Cardiac fibroblast (primary cell): ENCODE results near the gene XRRA1.
"Not testable (repeated sequence)": the region's sequence is repeated elsewhere in the genome, so short reads cannot be mapped to it uniquely, and the experiment has no call there.

Source experiments
- DNase-seq, 2 donors: peaks; one replicate each; pipeline versions ENCODE4 v3.0.0 to v3.0.0-alpha.2; 2010; ENCODE audit warnings: low read depth in 2 of 2
- H3K4me3 ChIP-seq, 2 donors: replicated peaks in 1 of 2; 1 replicate in 1 of 2; 2 replicates in 1 of 2; pipeline ENCODE4 v1.5.1; 2011; ENCODE audit warnings: low read depth in 2 of 2, low read length in 2 of 2, mild to moderate bottlenecking in 2 of 2, moderate library complexity in 1 of 2
- TF ChIP-seq, protein P1 (sequence below): IDR thresholded peaks from one replicate; pipeline ENCODE4 v1.5.1; 2011; ENCODE audit warnings: low read depth, mild to moderate bottlenecking, low read length, inconsistent platforms

Gene XRRA1

DNA sequence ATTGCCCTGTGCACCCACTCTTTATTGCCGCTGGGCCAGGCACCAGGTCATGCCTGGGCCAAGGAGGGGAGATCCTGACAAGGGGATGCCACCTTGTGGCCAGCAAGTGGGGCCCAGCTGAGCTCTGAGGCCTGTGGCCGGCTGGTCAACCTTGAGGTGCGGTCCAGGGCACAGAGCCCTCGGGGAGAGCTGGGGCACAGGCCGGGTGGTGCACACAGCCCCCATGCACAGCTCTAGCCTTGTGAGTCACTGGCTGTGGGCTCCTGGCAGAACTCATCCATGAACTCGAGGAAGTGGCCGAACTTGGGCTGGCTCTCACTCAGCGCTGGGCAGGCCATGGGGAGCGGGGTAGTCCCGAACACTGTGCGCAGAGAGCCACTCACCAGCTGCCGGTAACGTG lies 105.9 kb downstream of the XRRA1 start:
- H3K4me3 ChIP-seq, result no peak overlapping the region
- no peak for DNase-seq
- TF ChIP-seq, protein P1, sequence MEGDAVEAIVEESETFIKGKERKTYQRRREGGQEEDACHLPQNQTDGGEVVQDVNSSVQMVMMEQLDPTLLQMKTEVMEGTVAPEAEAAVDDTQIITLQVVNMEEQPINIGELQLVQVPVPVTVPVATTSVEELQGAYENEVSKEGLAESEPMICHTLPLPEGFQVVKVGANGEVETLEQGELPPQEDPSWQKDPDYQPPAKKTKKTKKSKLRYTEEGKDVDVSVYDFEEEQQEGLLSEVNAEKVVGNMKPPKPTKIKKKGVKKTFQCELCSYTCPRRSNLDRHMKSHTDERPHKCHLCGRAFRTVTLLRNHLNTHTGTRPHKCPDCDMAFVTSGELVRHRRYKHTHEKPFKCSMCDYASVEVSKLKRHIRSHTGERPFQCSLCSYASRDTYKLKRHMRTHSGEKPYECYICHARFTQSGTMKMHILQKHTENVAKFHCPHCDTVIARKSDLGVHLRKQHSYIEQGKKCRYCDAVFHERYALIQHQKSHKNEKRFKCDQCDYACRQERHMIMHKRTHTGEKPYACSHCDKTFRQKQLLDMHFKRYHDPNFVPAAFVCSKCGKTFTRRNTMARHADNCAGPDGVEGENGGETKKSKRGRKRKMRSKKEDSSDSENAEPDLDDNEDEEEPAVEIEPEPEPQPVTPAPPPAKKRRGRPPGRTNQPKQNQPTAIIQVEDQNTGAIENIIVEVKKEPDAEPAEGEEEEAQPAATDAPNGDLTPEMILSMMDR, result no peak

DNA sequence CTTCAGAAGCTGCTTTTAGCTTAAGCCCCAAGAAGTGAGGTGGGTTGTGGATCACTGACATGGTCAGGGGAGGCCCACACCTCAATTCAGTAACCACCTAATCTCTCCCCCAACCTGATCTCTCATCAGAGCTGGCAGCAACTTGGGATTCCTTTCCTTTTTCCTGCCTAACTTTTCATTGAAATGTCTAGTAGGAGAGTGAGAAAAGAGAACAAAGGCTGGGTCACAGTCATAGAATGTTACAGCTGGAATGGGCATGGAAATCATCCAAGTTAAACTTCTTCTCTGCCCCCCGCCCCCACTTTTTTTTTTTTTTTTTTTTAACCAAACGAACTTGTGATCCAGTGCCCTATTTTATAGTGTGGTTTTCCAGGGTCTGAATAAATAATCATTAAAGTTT lies 108.4 kb downstream of the XRRA1 start:
- DNase-seq, result no peak
- TF ChIP-seq, protein P1, result no peak
- H3K4me3 ChIP-seq, result no peak overlapping the region

DNA sequence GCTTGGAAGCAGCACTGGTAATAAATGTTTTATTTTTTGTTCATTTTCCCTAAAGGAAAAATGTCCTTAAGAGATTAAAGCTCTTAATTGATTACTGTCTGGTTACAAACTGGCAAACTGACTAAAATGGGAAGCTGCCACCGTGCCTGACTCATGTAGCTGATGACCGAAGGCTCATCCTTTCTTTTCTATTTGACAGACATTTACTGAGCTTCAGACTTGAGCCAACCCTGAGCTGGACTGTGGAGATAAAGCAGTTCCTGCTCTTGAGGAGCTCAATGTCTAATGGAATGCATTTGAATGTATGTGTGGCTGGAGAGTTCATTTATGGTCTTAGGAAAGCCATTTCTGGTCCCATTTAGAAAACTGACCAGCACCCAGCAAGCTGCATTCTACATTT lies 108.9 kb downstream of the XRRA1 start:
- peak in 1 of 2 donors; percentile 27 for DNase-seq
- TF ChIP-seq, protein P1, result no peak
- no peak overlapping the region for H3K4me3 ChIP-seq

DNA sequence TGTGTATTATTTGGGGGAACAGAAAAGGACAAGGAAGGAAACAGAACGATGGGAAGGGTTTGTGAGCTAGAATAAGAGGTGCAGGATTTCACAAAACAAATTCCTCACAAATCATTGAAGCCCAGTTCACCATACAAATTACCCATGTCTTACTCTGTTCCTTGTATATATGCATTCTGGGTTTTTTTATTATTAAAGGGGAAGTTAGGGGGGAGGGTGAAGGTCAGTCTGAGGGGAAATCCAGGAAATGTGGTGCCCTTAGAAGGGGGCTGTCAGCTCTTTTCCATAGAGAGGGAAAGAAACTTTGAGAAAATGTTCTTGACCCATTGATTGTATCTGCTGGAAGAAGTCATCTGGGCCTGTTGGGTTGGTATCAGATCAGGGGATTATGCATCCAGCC lies 109.4 kb downstream of the XRRA1 start:
- DNase-seq, result no peak
- no peak overlapping the region for H3K4me3 ChIP-seq
- TF ChIP-seq, protein P1, result no peak

DNA sequence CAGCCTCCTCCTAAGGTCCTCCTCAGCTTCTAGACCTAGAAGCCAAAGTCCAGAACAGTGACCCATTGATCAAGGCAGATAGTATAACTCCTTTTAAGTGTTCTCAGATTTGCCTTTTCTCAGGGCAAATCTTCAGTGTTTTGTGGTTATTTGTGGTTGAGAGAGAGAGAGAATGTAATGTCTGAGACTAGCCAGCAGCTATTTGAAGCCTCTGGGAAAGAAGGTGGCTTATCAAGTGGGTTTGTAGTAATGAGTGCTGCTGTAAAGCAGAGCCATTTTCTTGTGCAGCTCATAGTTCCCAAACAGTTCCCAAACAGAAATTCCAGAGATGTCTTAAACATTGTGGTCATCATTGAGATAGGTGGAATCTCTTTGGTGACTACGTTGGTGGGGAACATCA lies 110.7 kb downstream of the XRRA1 start:
- H3K4me3 ChIP-seq, result no peak overlapping the region
- TF ChIP-seq, protein P1, result no peak

DNA sequence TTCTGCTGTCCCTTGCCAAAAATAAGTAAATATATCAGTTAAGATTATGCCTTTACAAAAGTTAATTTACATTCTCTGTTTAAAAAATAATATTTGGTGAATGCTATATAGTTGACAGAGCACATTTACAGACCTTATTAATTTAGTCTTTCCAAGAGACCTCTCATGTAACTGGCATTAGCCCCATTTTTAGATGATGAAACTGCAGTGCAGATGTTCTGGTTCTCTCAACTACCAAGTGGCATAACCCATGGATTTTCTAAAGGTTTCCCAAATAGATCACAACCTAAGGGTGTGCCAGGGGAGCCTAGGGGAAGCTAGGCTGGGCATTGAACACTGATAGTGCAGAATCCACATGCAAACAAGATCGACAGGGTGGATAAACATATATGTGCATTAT lies 111.7 kb downstream of the XRRA1 start:
- TF ChIP-seq, protein P1, result no peak
- no peak for DNase-seq
- no peak overlapping the region for H3K4me3 ChIP-seq

More for the DNA sequence above, 110.7 kb downstream of the XRRA1 start:
- DNase-seq, result peak in 1 of 2 donors; percentile 8

DNA sequence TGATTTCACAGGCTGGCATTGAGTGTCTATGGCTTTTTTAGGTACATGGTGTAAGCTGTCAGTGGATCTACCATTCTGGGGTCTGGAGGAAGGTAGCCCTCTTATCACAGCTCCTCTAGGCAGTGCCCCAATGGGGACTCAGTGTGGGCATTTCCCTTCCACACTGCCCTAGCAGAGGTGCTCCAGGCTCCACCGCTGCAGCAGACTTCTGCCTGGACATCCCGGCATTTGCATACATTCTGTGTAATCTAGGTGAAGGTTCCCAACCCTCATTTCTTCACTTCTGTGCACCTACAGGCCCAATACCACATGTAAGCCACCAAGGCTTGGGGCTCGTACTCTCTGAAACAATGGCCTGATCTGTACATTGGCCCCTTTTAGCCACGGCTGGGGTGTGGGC lies 122.0 kb downstream of the XRRA1 start:
- no peak for DNase-seq
- TF ChIP-seq, protein P1, result no peak
- no peak overlapping the region for H3K4me3 ChIP-seq

DNA sequence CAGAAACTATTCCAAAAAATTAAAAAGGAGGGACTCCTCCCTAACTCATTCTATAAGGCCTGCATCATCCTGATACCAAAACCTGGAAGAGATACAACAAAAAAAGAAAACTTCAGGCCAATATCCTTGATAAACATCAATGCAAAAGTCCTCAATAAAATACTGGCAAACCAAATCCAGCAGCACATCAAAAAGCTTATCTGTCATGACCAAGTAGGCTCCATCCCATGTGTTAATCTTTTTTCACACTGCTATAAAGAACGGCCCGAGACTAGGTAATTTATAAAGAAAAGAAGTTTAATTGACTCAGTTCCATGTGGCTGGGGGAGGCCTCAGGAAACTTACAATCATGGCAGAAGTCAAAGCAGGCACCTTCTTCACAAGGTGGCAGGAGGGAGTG lies 123.3 kb downstream of the XRRA1 start:
- not testable (repeated sequence) for H3K4me3 ChIP-seq, DNase-seq
